GM12878 (cell line): ENCODE results near the gene LMBR1. TPM values are rescaled to one million over a fixed set of nuclear protein-coding genes. Genes with fewer than 3 reads are reported as not detected.

Experiments
- ATAC-seq: fragments of 200-7000 bp; cut with Tn5 transposase; 3 replicates; pipeline ENCODE4 v1.9.1; 2020; ENCODE audit warnings: mild to moderate bottlenecking, moderate library complexity
- BruUV-seq: library from RNA; stranded (reverse); fragments of 400-500 nt; replicated peaks from 2 replicates; lab custom pipeline; 2021; lab: Mats Ljungman, UMichigan
- CTCF ChIA-PET: fragments of 300-600 bp; sonication (Branson Sonifier 250); formaldehyde crosslinking; extraction: SDS; loops from one replicate; lab custom pipeline; 2021; ENCODE audit warnings: inconsistent platforms; lab: Yijun Ruan, JAX
- POLR2A ChIA-PET: fragments of 350-600 bp; formaldehyde crosslinking; extraction: SDS; loops from one replicate; lab custom pipeline; 2021; ENCODE audit warnings: inconsistent platforms; lab: Charles Lee
- RAD21 ChIA-PET: fragments of 300-600 bp; sonication (Branson Sonifier 250); formaldehyde crosslinking; loops from one replicate; lab custom pipeline; 2023; ENCODE audit warnings: antibody characterized with exemption; ENCODE audit not compliant: unreplicated experiment; lab: Charles Lee
- SMC1A ChIA-PET: fragments of 300-600 bp; sonication (Branson Sonifier 250); formaldehyde crosslinking; loops from one replicate; lab custom pipeline; 2023; ENCODE audit not compliant: unreplicated experiment, uncharacterized antibody; lab: Charles Lee
- DNase-seq: peaks from one replicate; pipeline ENCODE4 v3.0.0-alpha.2; 2011; ENCODE audit warnings: low read depth, low spot score
- FAIRE-seq: peaks from 3 replicates; lab custom pipeline; 2011; peaks lifted over from hg19 to GRCh38; lab: Jason Lieb, UNC
- H2AFZ ChIP-seq: 2 replicates; pipeline ENCODE4 v1.6.0; 2011; ENCODE audit warnings: low read depth, low read length, control low read depth; ENCODE audit not compliant: control insufficient read depth
- H3K27ac ChIP-seq: 2 replicates; pipeline ENCODE4 v1.5.1; 2011; ENCODE audit warnings: control low read depth; ENCODE audit not compliant: control insufficient read depth, insufficient read depth
- H3K27me3 ChIP-seq, 2 experiments: replicated peaks in 1 of 2; 2 replicates each; pipeline versions ENCODE4 v1.6.0 to v1.6.1; 2011; ENCODE audit warnings: low read length in 1 of 2; ENCODE audit not compliant: control insufficient read depth in 2 of 2, insufficient read depth in 2 of 2
- H3K36me3 ChIP-seq, 2 experiments: 2 replicates each; pipeline ENCODE4 v1.5.1; 2011; ENCODE audit warnings: low read length in 1 of 2; ENCODE audit not compliant: control insufficient read depth in 2 of 2, insufficient read depth in 2 of 2
- H3K4me1 ChIP-seq: 2 replicates; pipeline ENCODE4 v1.6.1; 2011; ENCODE audit warnings: mild to moderate bottlenecking, low read length, moderate library complexity, mixed read lengths; ENCODE audit not compliant: control insufficient read depth, insufficient read depth
- H3K4me2 ChIP-seq: 2 replicates; pipeline ENCODE4 v1.6.0; 2011; ENCODE audit warnings: control low read depth; ENCODE audit not compliant: control insufficient read depth, insufficient read depth
- H3K4me3 ChIP-seq: fragments of 200-600 bp; sonication (generic); 2 replicates; pipeline ENCODE4 v1.5.1; 2016
- H3K79me2 ChIP-seq: 2 replicates; pipeline ENCODE4 v1.6.0; 2011; ENCODE audit warnings: low read length; ENCODE audit not compliant: control insufficient read depth, insufficient read depth
- H3K9ac ChIP-seq: 2 replicates; pipeline ENCODE4 v1.8.0; 2011; ENCODE audit warnings: low read length, control low read depth, mixed read lengths; ENCODE audit not compliant: control insufficient read depth, insufficient read depth
- H3K9me3 ChIP-seq: replicated peaks from 3 replicates; pipeline ENCODE4 v1.5.1; 2011; ENCODE audit warnings: mild to moderate bottlenecking, low read length; ENCODE audit not compliant: control insufficient read depth, insufficient read depth
- H4K20me1 ChIP-seq: 2 replicates; pipeline ENCODE4 v1.6.0; 2011; ENCODE audit not compliant: control insufficient read depth, insufficient read depth
- MYC ChIP-seq: IDR thresholded peaks from 2 replicates; pipeline ENCODE4 v1.6.1; 2011; ENCODE audit warnings: mild to moderate bottlenecking, low read length, moderate library complexity, inconsistent platforms; ENCODE audit not compliant: insufficient read depth, insufficient replicate concordance, insufficient read length, severe bottlenecking
- PAX5 ChIP-seq: IDR thresholded peaks from 2 replicates; pipeline ENCODE4 v1.6.1; 2011; ENCODE audit warnings: low read depth, low read length, borderline replicate concordance
- RAD21 ChIP-seq: IDR thresholded peaks from 2 replicates; pipeline ENCODE4 v1.6.1; 2011; ENCODE audit warnings: mild to moderate bottlenecking, low read depth, low read length, moderate library complexity; ENCODE audit not compliant: insufficient read depth
- WGBS: methylation state at CpG from one replicate; pipeline ENCODE4 v1.1.6; 2016; ENCODE audit warnings: low lambda C conversion rate; ENCODE audit not compliant: insufficient replicate concordance, insufficient coverage; ENCODE audit errors: missing lambda C conversion rate; 5-methylcytosine and 5-hydroxymethylcytosine counted together
- in situ Hi-C: fragments of 300-500 bp; cut with MboI; formaldehyde crosslinking; loops from 9 replicates; pipeline ENCODE4 v1.14.3; 2018; ENCODE audit warnings: mixed read lengths
- intact Hi-C: fragments of 100-400 bp; cut with micrococcal nuclease; formaldehyde crosslinking; loops from one replicate; pipeline ENCODE4 v1.14.2; 2022; ENCODE audit not compliant: unreplicated experiment
- polyA plus RNA-seq, 11 experiments: library from polyadenylated mRNA; depleted of rRNA in 4 of 11; unstranded in 6 of 11; stranded (reverse) in 5 of 11; fragments of >200 nt; fragmentation: Nextera tagmentation in 4 of 11; fragmentation: Illumina TruSeq in 1 of 11; extraction: Ambion mirVana in 4 of 11; extraction: Trizol in 1 of 11; gene quantifications; 1 replicate in 1 of 11; 2 replicates in 10 of 11; pipeline versions ENCODE4 v1.2.1 to v1.2.3, GENCODE V29; 2011 to 2016; ENCODE audit warnings: inconsistent platforms in 2 of 11, missing spikeins in 2 of 11, low read depth in 1 of 11
- total RNA-seq, 4 experiments: library from RNA; depleted of rRNA in 3 of 4; stranded (reverse); fragments of >200 nt in 3 of 4; fragmentation: Illumina TruSeq in 1 of 4; extraction: Trizol in 1 of 4; gene quantifications; 2 replicates each; pipeline versions ENCODE4 v1.2.1 to v1.2.3, GENCODE V29; 2013 to 2021
- TF ChIP-seq, protein P1 (sequence below): fragments of 450-650 bp; conservative IDR thresholded peaks from 2 replicates; pipeline ENCODE4 v1.6.1; 2017; ENCODE audit warnings: mild to moderate bottlenecking, moderate library complexity

Gene LMBR1
- total and polyA plus RNA-seq, 10 of the 15 experiments (the other 5 are each of a cell fraction or from before 2014, with no cell fraction given): 4.0 to 63.5 (median 28.8) TPM

- Histone ChIP-seq H4K20me1 (no peaks in the 10 kb centered on the region), H3K27ac (no peak overlapping the region), H2AFZ (no peak overlapping the region), H3K9ac (no peak overlapping the region), H3K27me3 (no peaks in the 10 kb centered on the region), H3K36me3 (peaks cover 2 to 7% of the 10 kb centered on the region in 2 experiments; a peak in 2 of 4 replicates), H3K4me2 (no peak overlapping the region), H3K79me2 (no peaks in the 10 kb centered on the region), H3K9me3 (no peaks in the 10 kb centered on the region)
- DNase-seq (no peak), ATAC-seq (no peak), FAIRE-seq (no peak)
- no TSS peak for BruUV-seq
- CTCF ChIA-PET: interaction anchor here (0.5 to 1.1 kb wide), 4 partner anchors 9 to 347 kb away, joined by 3 to 5 read pairs (median 4); no protein-coding TSS in a partner anchor
- intact Hi-C loops: loop anchor here (5.0 to 10.0 kb wide), 3 partner anchors 273 to 1021 kb away; no protein-coding TSS in a partner anchor
- RAD21 ChIA-PET: interaction anchor here (0.6 kb wide), 1 partner anchor 271 kb away, joined by 4 read pairs; no protein-coding TSS in a partner anchor
- POLR2A ChIA-PET: no interaction called here
- WGBS: 100% methylated on average over 2 of the region's 2 CpGs
- SMC1A ChIA-PET: interaction anchor here (0.6 to 1.2 kb wide), 4 partner anchors 9 to 953 kb away, joined by 3 to 4 read pairs (median 3); no protein-coding TSS in a partner anchor
- TF ChIP-seq, protein P1, sequence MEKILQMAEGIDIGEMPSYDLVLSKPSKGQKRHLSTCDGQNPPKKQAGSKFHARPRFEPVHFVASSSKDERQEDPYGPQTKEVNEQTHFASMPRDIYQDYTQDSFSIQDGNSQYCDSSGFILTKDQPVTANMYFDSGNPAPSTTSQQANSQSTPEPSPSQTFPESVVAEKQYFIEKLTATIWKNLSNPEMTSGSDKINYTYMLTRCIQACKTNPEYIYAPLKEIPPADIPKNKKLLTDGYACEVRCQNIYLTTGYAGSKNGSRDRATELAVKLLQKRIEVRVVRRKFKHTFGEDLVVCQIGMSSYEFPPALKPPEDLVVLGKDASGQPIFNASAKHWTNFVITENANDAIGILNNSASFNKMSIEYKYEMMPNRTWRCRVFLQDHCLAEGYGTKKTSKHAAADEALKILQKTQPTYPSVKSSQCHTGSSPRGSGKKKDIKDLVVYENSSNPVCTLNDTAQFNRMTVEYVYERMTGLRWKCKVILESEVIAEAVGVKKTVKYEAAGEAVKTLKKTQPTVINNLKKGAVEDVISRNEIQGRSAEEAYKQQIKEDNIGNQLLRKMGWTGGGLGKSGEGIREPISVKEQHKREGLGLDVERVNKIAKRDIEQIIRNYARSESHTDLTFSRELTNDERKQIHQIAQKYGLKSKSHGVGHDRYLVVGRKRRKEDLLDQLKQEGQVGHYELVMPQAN: no peak
- TF ChIP-seq PAX5: no peak
- no peak for TF ChIP-seq RAD21
- TF ChIP-seq MYC: no peak
- TF ChIP-seq, all 136 proteins: peak for 0
- Histone ChIP-seq H3K4me3 (no peak overlapping the region), H3K4me1 (no peaks in the 10 kb centered on the region)
- in situ Hi-C loops: loop anchor here (5.0 kb wide), 1 partner anchor 1001 kb away; no protein-coding TSS in a partner anchor
Measured at GRCh38 chr7:156818133-156818532, 74.8 kb downstream of the LMBR1 start.
